Measurements from ENCODE around the gene RAP1B. TPM values are rescaled to one million over a fixed set of nuclear protein-coding genes. Genes with fewer than 3 reads are reported as not detected.

Gene RAP1B
- total RNA-seq, 2 donors from 2014 or later: 158 to 238 TPM

DNA sequence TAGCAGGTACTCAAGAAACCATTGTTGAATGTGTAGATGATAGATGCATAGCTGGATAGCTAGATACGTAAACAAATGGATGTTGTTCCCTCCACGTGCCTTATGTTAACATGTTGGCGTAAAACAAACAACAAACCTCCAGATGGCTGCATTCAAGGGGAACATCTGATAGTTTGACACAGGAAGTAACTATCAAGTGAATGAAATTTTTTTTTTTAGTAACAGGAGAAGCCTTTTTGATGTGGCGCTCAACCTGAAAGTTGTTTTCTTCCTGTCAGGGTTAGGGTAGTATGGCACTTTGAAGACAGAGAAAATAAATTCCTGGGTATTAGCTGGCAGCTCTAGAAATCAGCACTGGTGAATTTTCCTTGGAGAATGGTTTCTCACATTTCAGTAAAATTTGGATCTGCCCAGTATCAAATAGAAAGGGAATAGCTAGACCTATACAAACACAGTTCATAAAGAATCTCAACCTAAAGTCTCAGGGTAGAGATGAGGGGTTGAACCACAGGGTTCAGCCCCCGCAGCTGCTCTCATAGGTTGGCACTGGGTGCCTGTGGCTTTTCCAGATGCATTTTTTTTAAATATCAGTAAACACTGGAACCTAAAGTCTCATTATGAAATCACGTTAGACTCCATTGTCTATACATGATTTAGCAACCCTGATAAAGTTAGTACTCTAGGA is 18.8 kb upstream of the RAP1B start:
- H3K4me3 Mint-ChIP-seq: peak overlapping the region; percentile 65
- H3K36me3 Mint-ChIP-seq (ENCODE audit: low read depth): no peaks in the 10 kb centered on the region
- ATAC-seq (replicated peaks): peak; percentile 50
- H3K27ac Mint-ChIP-seq: peak overlapping the region; percentile 66
- H3K27me3 Mint-ChIP-seq: no peaks in the 10 kb centered on the region
- no peaks in the 10 kb centered on the region for H3K9me3 Mint-ChIP-seq
- peaks cover 22% of the 10 kb centered on the region for H3K4me1 Mint-ChIP-seq

DNA sequence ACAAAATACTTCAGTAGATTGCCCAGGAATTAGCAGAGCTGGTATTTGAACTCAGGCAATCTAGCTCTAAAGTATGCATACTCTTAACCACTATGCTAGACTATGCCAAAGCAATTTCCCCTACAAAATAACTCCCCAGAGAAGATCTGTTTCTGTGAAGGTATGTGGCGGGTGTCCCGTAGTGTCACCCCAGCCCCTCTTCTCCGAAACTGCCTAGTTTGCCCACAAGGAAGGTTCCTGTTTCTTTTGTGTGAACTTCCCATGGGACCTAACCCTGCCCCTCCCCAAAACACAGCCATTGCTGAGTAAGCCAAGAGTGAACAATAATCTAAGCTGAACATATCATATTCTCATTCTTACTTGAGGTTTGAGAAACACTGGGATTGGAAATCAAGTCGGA is 15.5 kb upstream of the RAP1B start:
- H3K4me1 Mint-ChIP-seq: peaks cover 24% of the 10 kb centered on the region
- no peaks in the 10 kb centered on the region for H3K9me3 Mint-ChIP-seq
- no peaks in the 10 kb centered on the region for H3K27me3 Mint-ChIP-seq
- H3K27ac Mint-ChIP-seq: peak overlapping the region; percentile 43
- no peak for ATAC-seq (replicated peaks)
- no peak overlapping the region for H3K4me3 Mint-ChIP-seq
- H3K36me3 Mint-ChIP-seq (ENCODE audit: low read depth): no peaks in the 10 kb centered on the region

- H3K4me3 Mint-ChIP-seq: no peak overlapping the region
These were observed 8.9 kb upstream of the RAP1B start for GRCh38 chr12:68601767-68602166.

GRCh38 chr12:68602720-68603119 is 8.0 kb upstream of the RAP1B start:
- Mint-ChIP-seq H3K4me1 (peaks cover 21% of the 10 kb centered on the region), H3K36me3 (ENCODE audit: low read depth) (no peaks in the 10 kb centered on the region), H3K4me3 (no peak overlapping the region), H3K27me3 (no peaks in the 10 kb centered on the region), H3K9me3 (no peaks in the 10 kb centered on the region), H3K27ac (no peak overlapping the region)
- no peak for ATAC-seq (replicated peaks)

More at GRCh38 chr12:68601767-68602166, 8.9 kb upstream of the RAP1B start:
- Mint-ChIP-seq H3K4me1 (peaks cover 19% of the 10 kb centered on the region), H3K9me3 (no peaks in the 10 kb centered on the region), H3K36me3 (ENCODE audit: low read depth) (no peaks in the 10 kb centered on the region), H3K27ac (no peak overlapping the region), H3K27me3 (no peaks in the 10 kb centered on the region)
- no peak for ATAC-seq (replicated peaks)

DNA sequence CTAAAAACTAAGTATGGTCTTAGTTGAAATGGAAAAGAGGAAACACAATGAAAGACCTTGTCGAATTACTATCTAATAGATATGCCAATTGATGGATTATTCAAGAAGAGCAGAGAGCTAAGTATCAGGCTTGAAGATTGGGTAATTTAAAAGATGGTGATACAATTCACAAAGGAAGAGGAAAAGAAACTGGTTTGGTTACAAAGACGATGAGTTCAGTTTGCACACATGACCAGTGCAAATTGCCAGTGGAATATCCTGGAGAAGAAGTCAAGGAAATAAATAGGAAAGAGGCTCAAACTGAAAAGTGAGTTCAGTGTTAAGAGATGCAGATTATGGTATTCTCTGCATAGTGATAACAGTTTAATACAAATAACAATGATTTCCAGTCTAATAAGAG is 2.5 kb upstream of the RAP1B start:
- Mint-ChIP-seq H3K27ac (no peak overlapping the region), H3K4me1 (peaks cover 23% of the 10 kb centered on the region), H3K36me3 (ENCODE audit: low read depth) (peaks cover 20% of the 10 kb centered on the region), H3K27me3 (no peaks in the 10 kb centered on the region), H3K9me3 (no peaks in the 10 kb centered on the region), H3K4me3 (peak overlapping the region; percentile 26)
- ATAC-seq (replicated peaks): no peak

GRCh38 chr12:68609998-68610369 is 715 bp upstream of the RAP1B start:
- no peaks in the 10 kb centered on the region for H3K27me3 Mint-ChIP-seq
- no peaks in the 10 kb centered on the region for H3K9me3 Mint-ChIP-seq
- H3K27ac Mint-ChIP-seq: peak overlapping the region; percentile 100
- H3K4me3 Mint-ChIP-seq: peak overlapping the region; percentile 98
- ATAC-seq (replicated peaks): no peak
- peaks cover 38% of the 10 kb centered on the region for H3K36me3 Mint-ChIP-seq (ENCODE audit: low read depth)
- peaks cover 33% of the 10 kb centered on the region for H3K4me1 Mint-ChIP-seq

- Mint-ChIP-seq H3K4me1 (peaks cover 31% of the 10 kb centered on the region), H3K36me3 (ENCODE audit: low read depth) (peaks cover 50% of the 10 kb centered on the region), H3K27ac (peak overlapping the region; percentile 100), H3K4me3 (peak overlapping the region; percentile 98), H3K27me3 (no peaks in the 10 kb centered on the region), H3K9me3 (no peaks in the 10 kb centered on the region)
- ATAC-seq (replicated peaks): peak; percentile 21
These were observed 551 bp downstream of the RAP1B start for GRCh38 chr12:68611094-68611805.

DNA sequence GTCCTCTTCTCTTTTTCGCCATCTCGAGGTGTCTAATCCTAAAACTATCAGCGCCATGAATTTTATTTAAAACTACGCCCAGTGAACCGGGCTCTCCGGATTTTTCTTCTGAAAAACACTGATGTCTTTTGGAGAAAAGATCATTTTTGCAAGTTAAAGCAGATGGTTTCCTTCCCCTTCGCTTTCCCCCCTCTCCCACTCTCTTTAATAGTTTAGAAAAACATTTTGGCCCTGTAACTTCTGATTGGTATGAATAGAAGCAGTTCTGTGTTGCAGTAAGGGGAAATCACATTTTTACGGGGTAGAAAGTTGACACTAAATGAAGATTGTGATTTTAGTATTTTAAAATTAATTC is 1.1 kb downstream of the RAP1B start:
- ATAC-seq (replicated peaks): no peak
- Mint-ChIP-seq H3K36me3 (ENCODE audit: low read depth) (peaks cover 55% of the 10 kb centered on the region), H3K4me3 (peak overlapping the region; percentile 98), H3K27ac (peak overlapping the region; percentile 100), H3K27me3 (no peaks in the 10 kb centered on the region), H3K4me1 (peaks cover 31% of the 10 kb centered on the region), H3K9me3 (no peaks in the 10 kb centered on the region)

DNA sequence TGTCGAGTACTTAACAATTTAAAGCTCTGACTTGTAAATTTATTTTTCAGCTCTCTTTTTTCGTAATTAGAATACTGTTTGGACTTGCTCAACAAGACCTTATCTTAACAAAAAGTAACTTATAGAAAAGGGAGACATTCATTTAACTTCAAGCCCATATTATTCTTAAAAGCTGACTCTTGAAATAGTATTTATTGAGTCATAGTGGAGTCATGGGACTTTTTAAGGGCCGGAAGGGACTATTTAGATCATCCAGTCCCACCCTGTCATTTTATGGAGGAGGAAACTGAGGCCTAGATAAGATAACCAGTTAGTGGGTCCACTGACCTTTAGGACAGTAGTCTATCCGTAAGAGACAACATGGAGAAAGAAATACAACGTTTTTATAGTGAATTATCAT is 1.5 kb downstream of the RAP1B start:
- Mint-ChIP-seq H3K27me3 (no peaks in the 10 kb centered on the region), H3K9me3 (no peaks in the 10 kb centered on the region), H3K27ac (peak overlapping the region; percentile 100), H3K4me3 (peak overlapping the region; percentile 98), H3K36me3 (ENCODE audit: low read depth) (peaks cover 59% of the 10 kb centered on the region), H3K4me1 (peaks cover 31% of the 10 kb centered on the region)
- ATAC-seq (replicated peaks): peak; percentile 40

- H3K4me1 Mint-ChIP-seq: peaks cover 30% of the 10 kb centered on the region
- peak overlapping the region; percentile 100 for H3K27ac Mint-ChIP-seq
- H3K9me3 Mint-ChIP-seq: no peaks in the 10 kb centered on the region
- peak overlapping the region; percentile 98 for H3K4me3 Mint-ChIP-seq
- H3K27me3 Mint-ChIP-seq: no peaks in the 10 kb centered on the region
- peak; percentile 27 for ATAC-seq (replicated peaks)
- H3K36me3 Mint-ChIP-seq (ENCODE audit: low read depth): peaks cover 64% of the 10 kb centered on the region
These were observed 2.0 kb downstream of the RAP1B start for GRCh38 chr12:68612697-68613096.

GRCh38 chr12:68613209-68613904 is 2.7 kb downstream of the RAP1B start:
- H3K9me3 Mint-ChIP-seq: no peaks in the 10 kb centered on the region
- peaks cover 71% of the 10 kb centered on the region for H3K36me3 Mint-ChIP-seq (ENCODE audit: low read depth)
- H3K27ac Mint-ChIP-seq: peak overlapping the region; percentile 100
- H3K4me3 Mint-ChIP-seq: peak overlapping the region; percentile 98
- H3K4me1 Mint-ChIP-seq: peaks cover 25% of the 10 kb centered on the region
- H3K27me3 Mint-ChIP-seq: no peaks in the 10 kb centered on the region
- ATAC-seq (replicated peaks): peak; percentile 14

GRCh38 chr12:68614105-68614679 is 3.5 kb downstream of the RAP1B start:
- Mint-ChIP-seq H3K9me3 (no peaks in the 10 kb centered on the region), H3K4me3 (peak overlapping the region; percentile 98), H3K36me3 (ENCODE audit: low read depth) (peaks cover 79% of the 10 kb centered on the region), H3K27ac (peak overlapping the region; percentile 100), H3K4me1 (peaks cover 32% of the 10 kb centered on the region), H3K27me3 (no peaks in the 10 kb centered on the region)
- no peak for ATAC-seq (replicated peaks)

DNA sequence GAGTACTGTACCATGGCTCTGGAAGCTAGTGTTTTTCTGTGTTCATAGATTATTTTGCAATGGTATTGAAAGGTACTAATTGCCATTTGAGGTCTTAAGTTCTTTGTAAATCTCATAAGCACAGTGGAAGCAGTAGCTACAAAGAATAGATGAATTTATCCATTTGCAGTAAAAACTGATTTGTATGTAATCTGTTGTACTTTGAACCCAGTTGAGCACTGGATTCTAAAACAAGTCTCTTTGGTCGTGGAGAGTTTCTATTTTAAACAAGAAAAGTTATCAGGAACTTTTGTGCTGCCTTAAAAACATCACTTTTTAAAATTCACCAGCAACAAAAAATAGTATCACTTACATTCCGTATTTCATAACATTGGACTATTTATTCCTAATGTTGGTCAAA is 4.1 kb downstream of the RAP1B start:
- peak overlapping the region; percentile 100 for H3K27ac Mint-ChIP-seq
- peaks cover 85% of the 10 kb centered on the region for H3K36me3 Mint-ChIP-seq (ENCODE audit: low read depth)
- H3K4me1 Mint-ChIP-seq: peaks cover 33% of the 10 kb centered on the region
- no peaks in the 10 kb centered on the region for H3K27me3 Mint-ChIP-seq
- no peak for ATAC-seq (replicated peaks)
- peak overlapping the region; percentile 98 for H3K4me3 Mint-ChIP-seq
- H3K9me3 Mint-ChIP-seq: no peaks in the 10 kb centered on the region

GRCh38 chr12:68617160-68617926 is 6.6 kb downstream of the RAP1B start:
- ATAC-seq (replicated peaks): peak; percentile 60
- no peaks in the 10 kb centered on the region for H3K9me3 Mint-ChIP-seq
- H3K4me1 Mint-ChIP-seq: peaks cover 51% of the 10 kb centered on the region
- peak overlapping the region; percentile 71 for H3K27ac Mint-ChIP-seq
- no peaks in the 10 kb centered on the region for H3K27me3 Mint-ChIP-seq
- H3K36me3 Mint-ChIP-seq (ENCODE audit: low read depth): peaks cover 98% of the 10 kb centered on the region
- H3K4me3 Mint-ChIP-seq: peak overlapping the region; percentile 44

Data from activated T-helper 17 cell treated with anti-CD3 and anti-CD28 coated beads, Interleukin-2, amount 50 U/mL, for 72 hours (primary cell).